ENCODE measurements around the gene ZHX3. TPM values are rescaled to one million over a fixed set of nuclear protein-coding genes. Genes with fewer than 3 reads are reported as not detected.

Gene ZHX3
- total RNA-seq, 1 experiment from 2014 or later: 22.1 TPM

DNA sequence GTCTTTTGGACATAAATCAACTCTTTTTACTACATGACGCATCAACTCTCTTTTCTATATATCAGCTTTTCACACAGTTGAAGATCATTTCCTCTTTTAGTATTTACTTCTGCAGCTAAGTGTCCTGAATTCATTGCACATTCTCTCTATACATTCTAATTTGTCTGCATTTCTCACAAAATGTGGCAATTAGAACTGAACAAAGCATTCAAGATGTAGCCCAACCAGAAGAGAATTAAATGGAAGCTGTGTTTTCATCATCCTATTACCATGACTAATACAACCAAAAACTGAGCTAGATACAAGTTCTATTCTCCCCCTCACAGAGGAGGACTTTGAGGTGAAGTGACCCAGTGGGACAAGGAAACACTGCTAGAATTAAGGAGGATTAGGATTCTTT lies 93.2 kb downstream of the ZHX3 start:
- DNase-seq (ENCODE audit: low read depth): no peak

DNA sequence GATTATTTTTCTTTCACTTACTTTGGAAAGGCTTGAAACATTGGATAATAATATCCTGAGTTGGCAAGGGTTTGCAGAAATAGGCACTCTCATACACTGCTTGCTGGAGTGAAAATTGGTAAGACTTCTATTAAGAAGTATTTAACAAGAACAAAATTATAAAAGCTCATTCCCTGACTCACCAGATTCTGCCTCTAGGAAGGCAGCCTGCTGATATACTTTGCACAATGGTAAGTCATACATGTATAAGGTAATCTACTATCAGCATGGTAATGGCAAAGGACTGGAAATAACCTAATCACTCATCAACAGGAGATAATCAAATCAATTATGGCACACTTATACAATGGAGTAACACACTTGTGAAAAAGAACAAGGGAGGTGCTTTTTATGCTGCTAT lies 94.4 kb downstream of the ZHX3 start:
- no peak for DNase-seq (ENCODE audit: low read depth)

DNA sequence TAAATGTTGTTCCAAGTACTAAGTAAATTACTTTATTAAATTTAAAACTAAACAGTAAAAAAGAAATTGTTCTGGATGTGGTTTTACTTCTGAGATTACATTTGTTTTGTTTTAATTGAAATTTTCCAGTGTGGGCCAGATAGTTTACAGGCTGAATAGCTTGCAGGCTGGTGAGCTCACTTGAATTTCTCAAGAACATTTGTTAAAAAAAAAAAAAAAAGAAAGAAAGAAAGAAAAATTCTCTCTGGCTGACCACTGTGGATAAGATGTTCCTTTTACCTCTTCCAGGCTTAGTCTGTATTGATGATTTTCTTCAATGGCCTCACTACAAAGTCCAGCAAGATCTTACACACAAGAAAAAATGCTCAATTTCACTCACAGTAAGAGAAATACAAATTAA lies 94.8 kb downstream of the ZHX3 start:
- DNase-seq (ENCODE audit: low read depth): no peak

DNA sequence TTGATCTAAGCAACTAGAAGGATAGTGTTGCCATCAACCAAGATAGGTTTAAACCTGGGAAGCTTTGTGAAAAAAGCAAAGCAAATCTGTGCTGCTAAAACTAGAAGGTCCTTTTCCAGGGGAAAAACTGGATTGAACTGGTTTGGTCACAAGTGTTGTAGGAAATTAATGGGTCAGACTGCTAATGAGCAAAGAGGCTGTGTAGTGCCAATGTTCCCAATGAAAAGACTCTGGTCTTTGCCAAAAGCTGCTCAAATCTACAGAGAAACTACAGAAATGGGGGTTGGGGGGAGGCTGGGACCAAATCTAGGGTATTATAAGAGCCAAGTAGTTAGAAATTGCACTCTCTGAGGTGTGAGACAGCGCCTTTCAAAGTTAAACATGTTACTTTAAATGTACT lies 95.2 kb downstream of the ZHX3 start:
- no peak for DNase-seq (ENCODE audit: low read depth)

DNA sequence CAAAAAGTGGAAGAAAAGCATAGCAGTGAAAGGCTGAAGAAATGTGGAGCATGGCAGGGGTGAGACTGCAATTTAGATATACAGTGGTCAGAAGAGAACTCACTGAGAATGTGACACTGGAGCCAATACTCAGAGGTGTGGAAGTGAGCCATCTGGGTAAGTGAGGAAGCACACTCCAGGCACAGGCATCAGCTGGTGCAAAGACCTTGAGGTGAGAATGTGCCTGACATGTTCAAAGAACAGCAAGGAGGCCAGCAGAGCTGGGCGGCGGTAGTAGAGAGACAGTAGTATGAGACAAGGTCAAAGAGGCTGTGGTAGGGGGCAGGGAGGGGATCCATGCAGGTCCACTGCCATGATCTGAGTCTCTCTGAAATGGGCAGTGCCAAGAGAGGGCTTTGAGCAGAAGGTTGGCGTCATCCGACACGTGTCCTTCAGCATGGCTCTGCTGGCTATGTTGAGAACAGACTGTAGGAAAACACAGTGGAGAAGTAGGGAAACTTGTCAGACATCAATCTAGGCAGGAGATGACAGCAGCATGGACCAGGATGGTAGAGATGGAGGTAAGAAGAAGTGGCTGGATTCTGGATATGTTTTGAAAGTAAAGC lies 95.8 kb downstream of the ZHX3 start:
- DNase-seq (ENCODE audit: low read depth): no peak

DNA sequence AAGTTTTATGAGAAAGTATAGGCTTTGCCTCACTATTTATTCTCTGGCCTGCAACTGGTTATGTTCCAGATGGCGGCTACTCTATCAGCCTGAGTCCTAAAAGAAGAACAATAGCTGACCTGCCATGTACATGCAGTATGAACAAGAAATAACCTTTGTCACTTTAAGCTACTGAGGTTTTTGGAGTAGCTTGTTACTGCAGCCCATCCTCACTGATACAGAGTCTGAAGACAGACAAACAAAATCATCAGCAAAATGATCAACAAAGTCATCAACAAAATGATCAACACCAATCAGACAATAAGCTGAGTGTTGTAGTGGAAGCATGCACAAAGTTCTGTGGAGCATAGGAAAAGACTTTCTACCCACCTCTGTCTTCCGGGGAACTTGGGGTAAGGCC lies 97.7 kb downstream of the ZHX3 start:
- DNase-seq (ENCODE audit: low read depth): no peak

DNA sequence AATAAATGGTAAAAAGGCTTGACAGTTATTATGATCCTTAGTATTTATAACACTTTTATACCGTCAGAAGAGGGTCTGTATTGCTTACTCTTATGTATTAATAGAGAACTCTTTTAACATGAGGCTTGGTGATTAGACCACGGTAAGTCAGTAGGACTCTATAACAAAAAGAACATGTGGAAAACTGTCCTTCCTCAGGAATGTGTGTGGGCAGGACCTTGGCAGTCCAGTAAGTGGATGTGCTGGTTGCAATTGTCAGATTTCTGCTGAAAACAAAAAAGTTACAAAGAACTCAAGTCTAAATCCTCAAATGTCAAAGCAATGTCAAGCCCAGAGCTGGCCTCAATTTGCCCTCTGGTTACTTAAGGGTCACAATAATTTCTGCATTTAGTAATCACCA lies 99.1 kb downstream of the ZHX3 start:
- DNase-seq (ENCODE audit: low read depth): peak; percentile 60

DNA sequence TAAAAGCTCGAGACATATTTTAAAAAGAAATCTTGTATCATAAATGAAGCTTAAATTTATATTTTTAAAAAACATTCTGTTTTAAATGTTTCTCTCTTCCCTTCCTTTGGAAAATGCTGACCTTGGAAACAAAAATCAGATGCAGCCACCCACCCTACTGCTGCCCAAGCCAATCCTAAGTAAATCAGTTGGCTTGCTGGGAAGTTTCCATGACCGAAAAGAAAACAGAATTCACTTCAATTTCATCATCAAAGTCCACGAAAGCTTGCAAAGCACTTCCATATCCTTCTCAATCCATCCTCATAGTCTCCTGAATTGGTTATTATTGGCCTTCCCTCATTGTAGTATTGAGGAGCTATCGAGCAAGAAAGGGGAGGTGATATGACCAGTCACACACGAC lies 100.1 kb downstream of the ZHX3 start:
- no peak for DNase-seq (ENCODE audit: low read depth)

DNA sequence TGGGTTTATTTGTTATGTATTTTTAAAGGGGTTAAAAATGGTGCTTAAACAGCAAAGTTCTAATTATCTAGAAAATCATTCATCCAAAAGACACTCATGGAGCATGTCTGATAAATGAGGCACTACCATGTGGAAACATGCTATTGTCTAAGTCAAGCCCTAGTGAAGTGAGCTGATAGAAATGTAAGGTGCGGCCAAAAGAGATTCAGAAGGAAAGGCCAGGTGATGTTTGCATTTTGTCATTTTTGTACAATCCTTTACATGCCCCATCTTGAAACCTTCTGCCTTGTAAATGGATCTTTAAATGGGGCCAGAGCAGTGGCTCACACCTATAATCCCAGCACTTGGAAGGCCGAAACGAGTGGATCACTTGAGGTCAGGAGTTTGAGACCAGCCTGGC lies 102.9 kb downstream of the ZHX3 start:
- DNase-seq (ENCODE audit: low read depth): no peak

DNA sequence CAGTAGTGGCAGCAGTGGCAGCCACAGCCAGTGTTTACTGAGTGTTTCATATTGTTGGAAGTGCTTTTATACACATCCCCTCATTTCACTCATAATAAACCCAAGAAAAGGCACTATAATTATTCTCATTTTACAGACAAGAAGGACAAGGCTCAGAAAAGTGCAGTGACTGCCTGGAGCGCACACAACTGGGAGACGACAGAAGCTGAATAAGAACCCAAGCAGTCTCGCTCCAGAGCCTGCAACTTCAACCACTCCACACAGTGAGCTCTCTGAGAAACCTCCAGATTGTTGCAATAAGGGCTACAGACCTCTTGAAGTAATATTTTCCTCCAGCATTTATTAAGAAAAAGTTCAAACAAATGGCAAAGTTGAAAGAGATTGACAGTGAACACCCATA lies 103.3 kb downstream of the ZHX3 start:
- DNase-seq (ENCODE audit: low read depth): no peak

DNA sequence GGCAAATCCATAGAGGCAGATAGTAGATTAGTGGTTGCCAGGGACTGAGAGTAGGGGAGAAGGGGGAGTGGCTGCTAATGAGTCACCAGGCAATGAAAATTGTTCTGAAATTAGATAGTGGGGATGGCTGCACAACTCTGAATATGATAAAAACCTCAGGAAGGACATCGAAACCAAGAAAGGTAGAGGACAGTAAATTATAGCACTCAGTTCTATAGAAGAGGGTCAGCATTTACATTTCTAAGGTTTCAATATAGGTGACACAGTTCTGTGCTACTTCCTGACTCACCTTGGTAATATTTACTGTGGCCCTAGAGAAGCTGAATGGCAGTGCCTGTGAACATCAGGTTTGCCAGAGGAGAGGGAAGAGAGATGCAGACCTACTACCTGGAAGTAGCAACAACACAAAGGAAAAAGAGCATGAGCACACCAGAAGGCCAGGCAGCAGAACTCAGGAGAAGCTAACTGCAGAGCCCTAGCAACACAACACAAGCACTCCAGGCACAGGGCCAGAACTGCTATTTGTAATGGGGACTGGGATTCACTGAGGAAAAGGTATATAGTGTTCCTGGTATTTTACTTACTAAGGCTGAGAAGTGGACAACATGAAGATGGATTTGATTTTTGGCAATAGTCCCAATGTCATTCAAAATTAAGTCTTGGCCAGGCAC lies 104.2 kb downstream of the ZHX3 start:
- peak; percentile 37 for DNase-seq (ENCODE audit: low read depth)

DNA sequence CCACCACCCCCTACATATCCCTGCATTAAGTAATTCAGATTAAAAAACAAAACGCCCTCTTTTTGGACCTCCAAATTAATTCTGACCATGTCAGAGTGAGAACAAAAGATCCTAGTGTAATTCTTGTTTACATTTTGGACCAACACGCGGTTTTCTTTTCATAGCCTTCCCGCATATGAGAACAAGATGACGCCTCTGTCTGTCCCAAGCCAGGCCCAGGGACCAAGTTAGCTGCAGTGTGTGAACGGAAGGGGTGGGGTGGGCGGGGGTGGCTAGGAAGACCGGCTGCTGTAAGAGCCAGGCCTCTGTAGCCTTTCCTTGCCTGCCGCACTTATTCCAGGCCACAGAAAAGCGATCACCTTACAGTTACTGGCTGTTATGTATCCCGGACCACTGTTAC lies 112.2 kb downstream of the ZHX3 start:
- DNase-seq (ENCODE audit: low read depth): peak; percentile 46

DNA sequence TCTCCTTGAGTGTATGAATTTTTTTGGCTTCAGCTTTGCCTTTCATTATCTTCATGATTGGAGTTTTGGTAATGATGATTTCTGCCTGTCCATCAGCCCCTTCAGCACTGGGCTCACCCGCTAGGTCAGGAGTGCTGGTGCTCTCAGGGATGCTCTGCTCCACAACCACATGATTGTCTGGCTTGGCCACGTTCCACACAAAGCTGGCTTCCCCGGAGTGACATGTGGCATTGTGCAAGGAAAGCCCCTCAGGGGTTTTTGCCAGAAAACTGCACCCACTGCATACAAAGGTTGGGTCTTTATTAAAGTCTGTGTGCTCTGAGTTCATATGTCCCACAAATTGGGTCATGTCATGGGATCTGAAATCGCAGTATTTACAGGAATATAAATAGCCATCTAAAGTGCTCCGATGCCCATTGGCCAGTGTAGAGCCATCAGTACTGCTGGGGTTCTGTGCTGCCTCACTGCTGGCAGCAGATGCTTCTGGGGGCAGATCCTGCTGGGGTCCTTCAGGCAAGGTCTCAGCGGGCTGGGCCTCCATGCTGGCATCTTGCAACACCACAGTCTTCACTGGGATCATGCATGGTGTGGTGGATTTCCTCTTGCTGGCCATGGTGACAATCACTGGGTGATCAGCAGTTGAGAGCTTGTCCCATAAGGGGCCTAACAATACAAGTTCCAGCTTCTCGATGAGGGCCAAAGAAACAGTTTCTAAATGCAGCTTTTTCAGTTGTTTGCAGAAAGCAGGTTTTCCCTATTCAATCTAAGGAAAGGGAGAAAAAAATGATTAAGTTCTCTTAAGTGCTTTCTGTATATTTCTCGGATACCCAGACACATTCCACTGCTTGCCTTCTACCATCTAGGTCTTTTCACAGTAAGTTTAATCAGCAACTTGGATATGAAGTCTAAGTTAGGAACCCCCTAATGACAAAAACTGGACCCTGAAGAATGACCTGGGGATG lies 112.9 kb downstream of the ZHX3 start:
- peak; percentile 64 for DNase-seq (ENCODE audit: low read depth)

DNA sequence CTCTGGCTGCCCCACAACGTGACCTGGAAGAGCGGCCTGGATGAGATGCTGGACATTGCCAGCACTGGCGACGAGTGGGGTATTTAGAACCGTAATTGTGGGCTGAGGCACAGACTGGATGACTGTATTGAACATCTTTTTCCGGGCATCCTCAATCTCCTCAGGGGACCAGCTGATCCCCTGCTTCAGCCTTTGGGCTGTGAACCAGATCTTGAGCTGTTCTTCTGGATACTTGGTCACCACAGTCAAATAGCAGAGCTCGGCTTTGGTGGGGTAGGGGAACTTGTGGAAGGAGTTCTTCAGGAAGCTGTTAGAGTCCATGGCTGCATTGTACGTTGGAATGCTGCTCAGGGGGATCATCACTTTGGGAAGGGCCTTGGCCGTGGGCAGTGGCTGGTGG lies 113.9 kb downstream of the ZHX3 start:
- DNase-seq (ENCODE audit: low read depth): no peak

DNA sequence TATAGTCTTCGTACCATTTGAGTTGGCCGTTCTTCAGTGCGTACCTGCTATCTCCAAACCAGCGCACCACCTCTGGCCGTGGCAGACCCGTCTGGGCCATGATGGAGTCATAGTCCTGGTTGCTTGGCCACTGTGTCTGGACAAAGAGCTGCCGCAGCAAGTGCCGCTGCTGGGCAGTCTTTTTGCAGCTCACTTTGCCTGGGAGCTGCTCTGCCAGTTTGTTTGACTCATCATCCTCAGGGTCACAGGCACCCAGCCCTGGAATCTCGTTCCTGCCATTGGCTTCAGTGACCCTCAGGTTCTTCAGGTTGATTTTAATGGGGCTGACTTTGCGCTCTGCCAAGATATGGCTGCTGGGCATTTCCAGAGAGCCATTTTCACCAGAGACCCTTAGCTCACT lies 115.1 kb downstream of the ZHX3 start:
- no peak for DNase-seq (ENCODE audit: low read depth)

DNA sequence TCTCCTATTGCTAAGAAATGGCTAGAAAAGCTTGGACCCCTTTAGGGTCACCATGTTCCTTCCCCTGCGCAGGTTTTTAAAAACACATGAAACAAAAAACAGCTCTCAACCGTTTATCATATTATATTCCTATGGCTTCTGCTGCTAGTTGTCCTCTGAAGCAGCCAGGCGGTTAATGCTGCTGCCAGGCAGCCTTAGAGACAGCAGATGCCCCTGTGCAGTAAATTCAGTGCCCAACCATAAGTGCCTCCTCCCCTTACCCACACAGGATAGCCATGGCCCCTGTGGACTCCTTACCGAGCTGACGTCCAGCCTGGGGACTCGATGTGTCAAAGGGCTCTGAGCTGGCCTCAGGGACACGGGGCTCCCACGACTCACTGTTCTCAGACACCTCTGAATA lies 115.8 kb downstream of the ZHX3 start:
- DNase-seq (ENCODE audit: low read depth): no peak

DNA sequence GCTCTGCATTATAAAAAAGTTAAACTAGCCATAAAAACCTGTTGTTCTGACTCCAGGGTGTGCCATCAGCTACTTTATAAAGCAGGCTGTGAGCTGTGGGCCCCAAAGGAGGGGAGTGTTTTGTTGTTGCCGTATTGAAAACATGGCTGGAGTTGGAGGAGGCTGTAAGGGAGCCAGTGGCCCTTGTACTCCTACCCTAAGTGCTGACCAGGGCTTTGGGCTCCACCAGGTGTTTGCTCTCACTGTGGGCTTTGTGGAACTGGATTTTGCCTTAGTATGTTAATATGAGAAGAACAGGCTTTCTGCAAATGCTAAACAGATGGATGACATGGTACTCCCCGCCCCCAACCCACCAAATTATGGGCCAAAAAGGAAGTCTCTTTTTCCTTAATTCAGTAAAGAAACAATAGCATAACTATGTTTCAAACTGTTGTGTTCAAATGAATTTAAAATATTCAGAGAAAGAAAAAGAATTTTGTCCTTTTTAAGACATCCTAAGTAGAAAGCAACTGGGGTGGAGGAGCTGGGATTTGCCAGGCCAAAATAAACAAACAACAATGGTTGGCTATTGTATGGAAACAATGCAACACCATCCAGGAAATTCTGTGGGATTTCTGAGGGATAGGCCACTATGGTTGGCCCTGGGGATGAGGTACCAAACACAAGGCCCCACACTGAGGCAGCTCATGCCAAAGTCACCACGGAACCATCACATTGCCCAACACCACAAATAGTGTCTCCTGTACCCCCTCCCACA lies 116.9 kb downstream of the ZHX3 start:
- no peak for DNase-seq (ENCODE audit: low read depth)

DNA sequence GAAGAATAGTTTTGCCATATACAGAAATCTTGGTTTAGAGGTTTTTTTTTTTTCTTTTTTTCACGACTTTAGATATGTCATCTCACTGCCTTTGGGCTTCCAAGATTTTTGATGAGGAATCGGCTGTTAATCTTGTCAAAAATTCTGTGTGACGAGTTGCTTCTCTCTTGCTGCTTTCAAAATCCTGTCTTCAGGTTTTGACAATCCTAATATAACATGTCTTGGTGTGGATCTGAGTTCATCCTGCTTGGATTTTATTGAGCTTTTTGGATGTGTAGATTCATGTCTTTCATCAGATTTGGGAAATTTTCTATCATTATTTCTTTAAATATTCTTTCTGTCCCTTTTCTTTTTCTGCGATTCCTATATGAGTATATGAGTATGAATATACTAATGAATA lies 119.1 kb downstream of the ZHX3 start:
- no peak for DNase-seq (ENCODE audit: low read depth)

DNA sequence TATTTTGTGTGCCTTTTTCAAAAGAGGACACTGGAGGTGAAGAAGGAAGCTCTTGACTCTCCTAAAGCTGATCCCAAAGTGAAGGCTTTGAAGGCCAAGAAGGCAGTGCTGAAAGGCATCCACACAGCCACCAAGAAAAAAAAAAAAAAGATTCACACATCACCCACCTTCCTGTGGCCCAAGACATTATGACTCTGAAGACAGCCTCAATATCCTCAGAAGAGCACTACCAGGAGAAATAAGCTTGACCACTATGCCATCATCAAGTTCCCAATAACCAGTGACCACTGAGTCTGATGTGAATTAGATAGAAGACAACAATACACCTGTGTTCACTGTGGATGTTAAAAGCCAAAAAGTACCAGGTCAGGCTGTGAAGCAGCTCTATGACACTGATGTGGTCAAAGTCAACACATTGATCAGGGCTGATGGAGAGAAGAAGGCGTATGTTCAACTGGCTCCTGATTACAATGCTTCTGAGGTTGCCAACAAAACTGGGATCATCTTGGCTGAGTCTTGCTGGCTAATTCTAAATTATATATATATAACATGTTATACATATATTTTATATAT lies 120.8 kb downstream of the ZHX3 start:
- no peak for DNase-seq (ENCODE audit: low read depth)

DNA sequence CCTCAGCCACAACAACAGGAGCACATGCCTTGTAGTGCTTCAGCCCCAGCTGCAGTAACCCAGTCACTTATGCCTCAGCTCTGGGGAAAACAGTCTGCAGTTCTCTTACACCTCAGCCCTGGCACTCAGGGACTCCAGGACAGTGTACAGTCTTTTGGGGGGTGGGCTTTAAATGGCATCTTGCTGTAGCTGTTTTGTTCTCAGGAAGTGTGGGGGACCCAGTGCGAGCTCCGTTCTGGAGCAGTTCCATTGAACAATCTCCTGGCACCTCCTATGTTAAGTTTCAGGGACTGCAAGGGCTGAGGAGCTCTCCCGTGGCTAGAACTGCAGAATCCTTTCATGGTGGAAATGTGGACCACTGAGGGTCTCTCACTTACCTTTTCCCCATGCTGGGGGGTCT lies 125.0 kb downstream of the ZHX3 start:
- DNase-seq (ENCODE audit: low read depth): no peak

DNA sequence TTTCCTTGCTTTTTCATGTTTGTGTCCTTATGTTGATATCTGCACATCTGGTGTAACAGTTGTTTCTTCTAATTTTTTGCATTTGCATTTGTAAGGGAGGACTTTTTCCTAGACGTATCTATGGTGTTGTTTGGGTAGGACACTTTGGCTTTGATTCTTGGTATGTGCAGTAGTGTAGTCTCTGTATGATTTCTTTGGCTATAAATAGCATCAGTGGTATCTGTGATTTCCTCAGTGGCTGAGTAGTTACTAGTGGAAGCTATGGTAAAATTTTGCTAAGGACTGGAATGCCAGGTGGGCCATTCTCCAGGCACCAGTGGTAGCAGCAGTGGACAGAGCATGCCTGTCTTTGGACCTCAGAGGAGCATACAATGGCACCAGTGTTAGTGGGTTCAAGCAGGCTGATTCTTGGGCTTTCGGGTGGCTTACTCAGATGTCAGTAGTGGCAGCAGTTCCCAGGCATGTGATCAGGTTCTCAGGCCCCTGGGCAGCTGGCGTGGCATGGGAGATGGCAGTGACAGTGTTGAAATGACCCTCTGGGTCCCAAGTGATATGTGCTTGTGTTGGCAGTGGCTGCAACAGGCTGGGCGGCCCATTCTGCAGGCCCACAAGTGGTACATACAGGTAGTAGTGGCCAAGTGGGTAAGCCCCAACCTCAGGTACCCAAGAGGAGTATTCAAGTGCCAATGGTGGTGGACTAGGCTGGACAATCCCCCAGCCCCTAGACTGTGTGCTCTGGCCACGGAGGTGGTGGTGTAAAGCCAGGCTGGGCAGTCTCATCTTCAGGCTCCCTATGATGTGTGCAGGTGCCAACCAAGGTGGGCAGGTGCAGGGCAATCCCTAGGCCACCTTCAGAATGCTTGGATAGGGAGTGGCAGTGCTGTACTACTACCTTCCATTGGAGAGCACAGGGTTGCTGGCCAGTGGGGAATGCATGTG lies 125.7 kb downstream of the ZHX3 start:
- DNase-seq (ENCODE audit: low read depth): no peak
